SU-DHL-6 (cell line): Measurements from ENCODE around the gene ACMSD.
A peak's percentile ranks its signal among the peaks of the same experiment; 100 is the strongest.

Source experiments
- H2AFZ ChIP-seq: fragments of 200-600 bp; sonication (generic); 2 replicates; pipeline ENCODE4 v1.6.1; 2014; ENCODE audit warnings: low read depth, mild to moderate bottlenecking, moderate library complexity, mixed read lengths, antibody characterized with exemption, low read length; ENCODE audit not compliant: severe bottlenecking
- H3F3A ChIP-seq: fragments of 200-600 bp; shearing (Covaris generic); 2 replicates; pipeline ENCODE4 v1.6.0; 2016; ENCODE audit warnings: antibody characterized with exemption, mild to moderate bottlenecking; ENCODE audit not compliant: insufficient read depth
- H3K27ac ChIP-seq: fragments of 200-600 bp; sonication (generic); 2 replicates; pipeline ENCODE4 v1.5.1; 2016; ENCODE audit warnings: low read depth, mild to moderate bottlenecking, low read length, moderate library complexity, mixed read lengths
- H3K27me3 ChIP-seq: fragments of 200-600 bp; sonication (generic), shearing (Covaris generic); 2 replicates; pipeline ENCODE4 v1.6.0; 2014; ENCODE audit warnings: mild to moderate bottlenecking, low read length
- H3K36me3 ChIP-seq: fragments of 200-600 bp; sonication (generic); 2 replicates; pipeline ENCODE4 v1.6.1; 2014; ENCODE audit warnings: mild to moderate bottlenecking, low read length, mixed read lengths
- H3K4me2 ChIP-seq: fragments of 300-600, 200-600 bp; shearing (Covaris generic), sonication (generic); 2 replicates; pipeline ENCODE4 v1.6.0; 2014; ENCODE audit warnings: low read length, low read depth, mild to moderate bottlenecking; ENCODE audit not compliant: poor library complexity, severe bottlenecking
- H3K4me3 ChIP-seq: fragments of 200-600 bp; sonication (generic); 2 replicates; pipeline ENCODE4 v1.5.1; 2014; ENCODE audit warnings: antibody characterized with exemption, low read length, mild to moderate bottlenecking, mixed read lengths; ENCODE audit not compliant: insufficient read depth, poor library complexity, severe bottlenecking
- H3K79me2 ChIP-seq: fragments of 200-600 bp; sonication (generic); 2 replicates; pipeline ENCODE4 v1.6.1; 2014; ENCODE audit warnings: mild to moderate bottlenecking, low read length, moderate library complexity; ENCODE audit not compliant: insufficient read depth
- H3K9ac ChIP-seq: fragments of 200-600 bp; sonication (generic); 2 replicates; pipeline ENCODE4 v1.7.0; 2014; ENCODE audit warnings: mild to moderate bottlenecking, low read length
- H3K9me2 ChIP-seq: fragments of 200-600 bp; sonication (generic); replicated peaks from 2 replicates; pipeline ENCODE4 v1.6.1; 2014; ENCODE audit warnings: low read length; ENCODE audit not compliant: insufficient read depth
- H3K9me3 ChIP-seq: fragments of 200-600 bp; sonication (generic); 2 replicates; pipeline ENCODE4 v1.6.1; 2014; ENCODE audit warnings: low read length, mixed read lengths; ENCODE audit not compliant: insufficient read depth
- H4K20me1 ChIP-seq: fragments of 200-600 bp; sonication (generic); 2 replicates; pipeline ENCODE4 v1.6.1; 2014; ENCODE audit warnings: low read depth, mild to moderate bottlenecking, antibody characterized with exemption, low read length, moderate library complexity, mixed read lengths
- EZH2phosphoT487 ChIP-seq: fragments of 200-600 bp; sonication (generic), shearing (Covaris generic); conservative IDR thresholded peaks from 2 replicates; pipeline ENCODE4 v1.6.1; 2018; ENCODE audit warnings: mild to moderate bottlenecking, antibody characterized with exemption, low read length, moderate library complexity, mixed read lengths
- TF ChIP-seq, protein P1 (sequence below): fragments of 200-600 bp; sonication (generic); IDR thresholded peaks from one replicate; pipeline ENCODE4 v1.5.1; 2017; ENCODE audit warnings: antibody characterized with exemption, mild to moderate bottlenecking, low read length, moderate library complexity; ENCODE audit not compliant: insufficient read depth, poor library complexity, severe bottlenecking

Gene ACMSD

DNA sequence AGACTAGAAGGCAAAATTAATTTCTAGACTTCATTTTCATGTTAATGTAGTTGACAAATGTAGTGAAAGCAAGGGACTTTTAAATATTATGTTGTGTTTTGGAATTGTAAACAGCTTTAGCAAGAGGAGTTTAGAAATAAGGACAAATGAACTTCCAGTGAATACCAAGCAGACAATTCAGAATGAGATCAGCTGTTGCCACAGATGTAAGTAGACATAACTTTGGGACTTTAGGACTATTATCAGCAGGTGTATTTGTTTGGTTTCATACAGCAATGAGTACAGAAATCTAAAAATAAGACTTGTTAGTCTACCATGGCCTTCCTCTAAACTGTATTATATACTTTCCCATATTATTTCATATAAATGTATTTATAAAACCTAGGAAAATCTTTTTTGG, 46.0 kb downstream of the ACMSD start:
- H2AFZ ChIP-seq: no peak overlapping the region
- no peak overlapping the region for H3K27ac ChIP-seq
- H3K9me2 ChIP-seq: no peaks in the 10 kb centered on the region
- no peak overlapping the region for H3K4me2 ChIP-seq
- H3K4me3 ChIP-seq: no peak overlapping the region
- H3K79me2 ChIP-seq: no peaks in the 10 kb centered on the region
- H4K20me1 ChIP-seq: no peaks in the 10 kb centered on the region
- H3K9me3 ChIP-seq: no peaks in the 10 kb centered on the region
- H3K36me3 ChIP-seq: no peaks in the 10 kb centered on the region
- H3F3A ChIP-seq: no peaks in the 10 kb centered on the region
- TF ChIP-seq, protein P1, sequence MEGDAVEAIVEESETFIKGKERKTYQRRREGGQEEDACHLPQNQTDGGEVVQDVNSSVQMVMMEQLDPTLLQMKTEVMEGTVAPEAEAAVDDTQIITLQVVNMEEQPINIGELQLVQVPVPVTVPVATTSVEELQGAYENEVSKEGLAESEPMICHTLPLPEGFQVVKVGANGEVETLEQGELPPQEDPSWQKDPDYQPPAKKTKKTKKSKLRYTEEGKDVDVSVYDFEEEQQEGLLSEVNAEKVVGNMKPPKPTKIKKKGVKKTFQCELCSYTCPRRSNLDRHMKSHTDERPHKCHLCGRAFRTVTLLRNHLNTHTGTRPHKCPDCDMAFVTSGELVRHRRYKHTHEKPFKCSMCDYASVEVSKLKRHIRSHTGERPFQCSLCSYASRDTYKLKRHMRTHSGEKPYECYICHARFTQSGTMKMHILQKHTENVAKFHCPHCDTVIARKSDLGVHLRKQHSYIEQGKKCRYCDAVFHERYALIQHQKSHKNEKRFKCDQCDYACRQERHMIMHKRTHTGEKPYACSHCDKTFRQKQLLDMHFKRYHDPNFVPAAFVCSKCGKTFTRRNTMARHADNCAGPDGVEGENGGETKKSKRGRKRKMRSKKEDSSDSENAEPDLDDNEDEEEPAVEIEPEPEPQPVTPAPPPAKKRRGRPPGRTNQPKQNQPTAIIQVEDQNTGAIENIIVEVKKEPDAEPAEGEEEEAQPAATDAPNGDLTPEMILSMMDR: no peak
- no peak for TF ChIP-seq EZH2phosphoT487
- no peak overlapping the region for H3K9ac ChIP-seq
- H3K27me3 ChIP-seq: no peaks in the 10 kb centered on the region

GRCh38 chr2:134892282-134893035, 54.0 kb downstream of the ACMSD start:
- Histone ChIP-seq H3F3A (no peaks in the 10 kb centered on the region), H3K36me3 (no peaks in the 10 kb centered on the region), H3K9me2 (no peaks in the 10 kb centered on the region), H3K27ac (no peak overlapping the region), H3K9ac (no peak overlapping the region), H3K4me2 (no peak overlapping the region), H2AFZ (no peak overlapping the region), H3K9me3 (no peaks in the 10 kb centered on the region), H3K27me3 (no peaks in the 10 kb centered on the region), H3K79me2 (no peaks in the 10 kb centered on the region), H3K4me3 (no peak overlapping the region), H4K20me1 (no peaks in the 10 kb centered on the region)
- TF ChIP-seq, protein P1: no peak
- no peak for TF ChIP-seq EZH2phosphoT487

DNA sequence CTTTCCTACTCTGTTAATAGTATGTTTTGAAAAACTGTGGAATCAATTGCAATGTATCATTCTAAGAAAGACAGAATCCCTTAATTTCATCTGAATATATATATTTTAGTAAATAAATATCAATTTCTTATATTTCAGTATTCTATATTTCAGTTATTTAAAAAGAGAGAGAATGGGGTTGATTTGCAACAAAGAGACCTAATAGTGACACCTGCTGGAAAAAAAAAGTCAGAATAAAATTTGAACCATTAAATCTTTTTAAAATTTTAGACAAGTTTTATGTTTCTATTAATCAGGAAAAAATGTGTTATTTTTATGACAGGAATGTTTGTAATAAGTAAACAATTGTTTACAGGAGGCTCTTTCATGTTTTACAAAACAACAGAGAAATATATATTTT, 59.5 kb downstream of the ACMSD start:
- H3K36me3 ChIP-seq: no peaks in the 10 kb centered on the region
- no peak overlapping the region for H3K4me2 ChIP-seq
- no peak overlapping the region for H3K9ac ChIP-seq
- H3K27me3 ChIP-seq: no peaks in the 10 kb centered on the region
- H3K4me3 ChIP-seq: no peak overlapping the region
- no peaks in the 10 kb centered on the region for H4K20me1 ChIP-seq
- no peaks in the 10 kb centered on the region for H3K9me3 ChIP-seq
- no peak overlapping the region for H2AFZ ChIP-seq
- no peak overlapping the region for H3K27ac ChIP-seq
- H3F3A ChIP-seq: no peaks in the 10 kb centered on the region
- H3K9me2 ChIP-seq: no peaks in the 10 kb centered on the region
- TF ChIP-seq EZH2phosphoT487: no peak
- TF ChIP-seq, protein P1: peak; percentile 36
- no peaks in the 10 kb centered on the region for H3K79me2 ChIP-seq
